Ascending aorta (tissue), 2 donors: Measurements from ENCODE around the gene SLK. TPM values are rescaled to one million over a fixed set of nuclear protein-coding genes. Genes with fewer than 3 reads are reported as not detected.

Experiments
- DNase-seq, 2 donors: peaks; one replicate each; pipeline ENCODE4 v3.0.0-alpha.2; 2019; ENCODE audit warnings: low spot score in 2 of 2
- H3K27ac ChIP-seq, 2 donors: fragments of 200-600 bp; sonication (generic); one replicate each; pipeline ENCODE4 v1.5.1; 2016 to 2017; ENCODE audit warnings: mild to moderate bottlenecking in 1 of 2
- H3K27me3 ChIP-seq: fragments of 200-600 bp; sonication (generic); one replicate; pipeline ENCODE4 v1.5.1; 2017
- H3K36me3 ChIP-seq, 2 donors: fragments of 200-600 bp; sonication (generic); one replicate each; pipeline ENCODE4 v1.5.1; 2016
- H3K4me1 ChIP-seq, 2 donors: fragments of 200-600 bp; sonication (generic); one replicate each; pipeline ENCODE4 v1.5.1; 2016 to 2017; ENCODE audit warnings: mild to moderate bottlenecking in 1 of 2
- H3K4me3 ChIP-seq, 2 donors: fragments of 200-600 bp; sonication (generic); one replicate each; pipeline ENCODE4 v1.5.1; 2016 to 2017; ENCODE audit warnings: mild to moderate bottlenecking in 1 of 2
- H3K9me3 ChIP-seq, 2 donors: fragments of 200-600 bp; sonication (generic); one replicate each; pipeline ENCODE4 v1.5.1; 2016
- CTCF ChIP-seq, 3 experiments: fragments of 200-600 bp in 2 of 3; fragments of 450-650 bp in 1 of 3; sonication (generic) in 2 of 3; IDR thresholded peaks; one replicate each; pipeline ENCODE4 v1.5.1; 2016 to 2019; ENCODE audit warnings: antibody characterized with exemption in 3 of 3, mild to moderate bottlenecking in 1 of 3, moderate library complexity in 1 of 3
- intact Hi-C: fragments of 100-400 bp; cut with DNase I; formaldehyde crosslinking; loops from one replicate; pipeline ENCODE4 v1.15.1; 2023
- total RNA-seq: library from RNA; depleted of rRNA; stranded (reverse); fragments of >200 nt; gene quantifications from one replicate; pipeline ENCODE4 v1.1.0, GENCODE V29; 2016

SLK gene
- total RNA-seq, 1 donor from 2014 or later, result 26.1 TPM

GRCh38 chr10:104033966-104034365 is 67.0 kb downstream of the SLK start:
- intact Hi-C loops, result no loop called here

GRCh38 chr10:104034401-104035193 is 67.7 kb downstream of the SLK start:
- no peak for TF ChIP-seq CTCF (IDR thresholded peaks at IDR 0.05)
- no peaks in the 10 kb centered on the region for H3K27me3 ChIP-seq
- H3K4me3 ChIP-seq, result no peak overlapping the region
- intact Hi-C loops, result no loop called here
- no peaks in the 10 kb centered on the region for H3K9me3 ChIP-seq
- DNase-seq, result no peak
- no peak overlapping the region for H3K27ac ChIP-seq
- H3K36me3 ChIP-seq, result peaks cover 3 to 5% of the 10 kb centered on the region in 2 donors
- no peaks in the 10 kb centered on the region for H3K4me1 ChIP-seq

More at GRCh38 chr10:104033966-104034365, 67.0 kb downstream of the SLK start:
- no peaks in the 10 kb centered on the region for H3K27me3 ChIP-seq
- no peak overlapping the region for H3K27ac ChIP-seq
- no peak overlapping the region for H3K4me3 ChIP-seq
- no peaks in the 10 kb centered on the region for H3K9me3 ChIP-seq
- no peak for DNase-seq
- no peak for TF ChIP-seq CTCF (IDR thresholded peaks at IDR 0.05)
- peaks cover 3 to 10% of the 10 kb centered on the region in 2 donors for H3K36me3 ChIP-seq
- H3K4me1 ChIP-seq, result no peaks in the 10 kb centered on the region

- Histone ChIP-seq H3K9me3 (no peaks in the 10 kb centered on the region), H3K36me3 (peaks cover 3 to 4% of the 10 kb centered on the region in 2 donors), H3K4me3 (no peak overlapping the region), H3K27me3 (no peaks in the 10 kb centered on the region), H3K4me1 (no peaks in the 10 kb centered on the region), H3K27ac (no peak overlapping the region)
- intact Hi-C loops, result no loop called here
- no peak for DNase-seq
- no peak for TF ChIP-seq CTCF (IDR thresholded peaks at IDR 0.05)
These were observed 68.5 kb downstream of the SLK start for GRCh38 chr10:104035194-104036068.

- peaks cover 0 to 3% of the 10 kb centered on the region in 2 donors for H3K36me3 ChIP-seq
- no peaks in the 10 kb centered on the region for H3K27me3 ChIP-seq
- no peaks in the 10 kb centered on the region for H3K4me1 ChIP-seq
- intact Hi-C loops, result no loop called here
- no peaks in the 10 kb centered on the region for H3K9me3 ChIP-seq
- no peak overlapping the region for H3K27ac ChIP-seq
- DNase-seq, result no peak
- no peak overlapping the region for H3K4me3 ChIP-seq
- no peak for TF ChIP-seq CTCF (IDR thresholded peaks at IDR 0.05)
These were observed 69.1 kb downstream of the SLK start for GRCh38 chr10:104036069-104036384.

GRCh38 chr10:104036518-104037260 is 69.7 kb downstream of the SLK start:
- H3K36me3 ChIP-seq, result peaks cover 0 to 3% of the 10 kb centered on the region in 2 donors

More at GRCh38 chr10:104036518-104037260, 69.7 kb downstream of the SLK start:
- TF ChIP-seq CTCF (IDR thresholded peaks at IDR 0.05), result no peak
- H3K9me3 ChIP-seq, result no peaks in the 10 kb centered on the region
- no peaks in the 10 kb centered on the region for H3K4me1 ChIP-seq
- no peaks in the 10 kb centered on the region for H3K27me3 ChIP-seq
- DNase-seq, result no peak
- no peak overlapping the region for H3K27ac ChIP-seq
- intact Hi-C loops, result no loop called here
- no peak overlapping the region for H3K4me3 ChIP-seq
